DOHH2 (cell line): ENCODE measurements around the gene RASA2.

ENCODE experiments used
- H3F3A ChIP-seq: fragments of 200-600 bp; sonication (generic), shearing (Covaris generic); 2 replicates; pipeline ENCODE4 v1.6.0; 2016; ENCODE audit warnings: antibody characterized with exemption, mild to moderate bottlenecking; ENCODE audit not compliant: control insufficient read depth, insufficient read depth
- H3K27ac ChIP-seq: fragments of 200-600 bp; sonication (generic); 2 replicates; pipeline ENCODE4 v1.5.1; 2014; ENCODE audit warnings: low read depth, mild to moderate bottlenecking, low read length, moderate library complexity
- H3K27me3 ChIP-seq: fragments of 200-600 bp; sonication (generic); 2 replicates; pipeline ENCODE4 v1.6.1; 2014; ENCODE audit warnings: mild to moderate bottlenecking, low read length, mixed read lengths; ENCODE audit not compliant: control insufficient read depth
- H3K36me3 ChIP-seq: fragments of 200-600 bp; sonication (generic); 2 replicates; pipeline ENCODE4 v1.6.1; 2014; ENCODE audit warnings: mild to moderate bottlenecking, low read length, moderate library complexity, mixed read lengths; ENCODE audit not compliant: control insufficient read depth
- H3K4me1 ChIP-seq: fragments of 200-600 bp; sonication (generic); 2 replicates; pipeline ENCODE4 v1.6.1; 2014; ENCODE audit warnings: mild to moderate bottlenecking, low read length, mixed read lengths; ENCODE audit not compliant: control insufficient read depth
- H3K4me2 ChIP-seq: fragments of 200-600 bp; sonication (generic); 2 replicates; pipeline ENCODE4 v1.6.0; 2014; ENCODE audit warnings: mild to moderate bottlenecking, low read length, moderate library complexity
- H3K4me3 ChIP-seq: fragments of 200-600 bp; sonication (generic); 2 replicates; pipeline ENCODE4 v1.5.1; 2014; ENCODE audit warnings: mild to moderate bottlenecking, low read length, mixed read lengths
- H3K79me2 ChIP-seq: fragments of 200-600 bp; sonication (generic); 2 replicates; pipeline ENCODE4 v1.6.1; 2014; ENCODE audit warnings: mild to moderate bottlenecking, low read length, mixed read lengths; ENCODE audit not compliant: control insufficient read depth
- H3K9me2 ChIP-seq: fragments of 200-600 bp; sonication (generic); replicated peaks from 2 replicates; pipeline ENCODE4 v1.6.1; 2014; ENCODE audit warnings: mild to moderate bottlenecking, low read length, mixed read lengths; ENCODE audit not compliant: control insufficient read depth
- H3K9me3 ChIP-seq: fragments of 200-600 bp; sonication (generic); 2 replicates; pipeline ENCODE4 v1.6.1; 2014; ENCODE audit warnings: antibody characterized with exemption, low read length, mixed read lengths; ENCODE audit not compliant: control insufficient read depth, insufficient read depth
- H4K20me1 ChIP-seq: fragments of 200-600 bp; sonication (generic); 2 replicates; pipeline ENCODE4 v1.6.0; 2014; ENCODE audit warnings: low read depth, mild to moderate bottlenecking, antibody characterized with exemption, low read length, moderate library complexity; ENCODE audit not compliant: control insufficient read depth, insufficient read depth
- EZH2phosphoT487 ChIP-seq: fragments of 200-600 bp; sonication (generic); IDR thresholded peaks from 2 replicates; pipeline ENCODE4 v1.6.1; 2017; ENCODE audit warnings: borderline replicate concordance, mild to moderate bottlenecking, antibody characterized with exemption, low read length, moderate library complexity, mixed read lengths
- TF ChIP-seq, protein P1 (sequence below): fragments of 200-600 bp; sonication (generic); IDR thresholded peaks from one replicate; pipeline ENCODE4 v1.5.1; 2014; ENCODE audit warnings: antibody characterized with exemption, mild to moderate bottlenecking, low read depth, low read length; ENCODE audit not compliant: poor library complexity, severe bottlenecking

Gene RASA2

DNA sequence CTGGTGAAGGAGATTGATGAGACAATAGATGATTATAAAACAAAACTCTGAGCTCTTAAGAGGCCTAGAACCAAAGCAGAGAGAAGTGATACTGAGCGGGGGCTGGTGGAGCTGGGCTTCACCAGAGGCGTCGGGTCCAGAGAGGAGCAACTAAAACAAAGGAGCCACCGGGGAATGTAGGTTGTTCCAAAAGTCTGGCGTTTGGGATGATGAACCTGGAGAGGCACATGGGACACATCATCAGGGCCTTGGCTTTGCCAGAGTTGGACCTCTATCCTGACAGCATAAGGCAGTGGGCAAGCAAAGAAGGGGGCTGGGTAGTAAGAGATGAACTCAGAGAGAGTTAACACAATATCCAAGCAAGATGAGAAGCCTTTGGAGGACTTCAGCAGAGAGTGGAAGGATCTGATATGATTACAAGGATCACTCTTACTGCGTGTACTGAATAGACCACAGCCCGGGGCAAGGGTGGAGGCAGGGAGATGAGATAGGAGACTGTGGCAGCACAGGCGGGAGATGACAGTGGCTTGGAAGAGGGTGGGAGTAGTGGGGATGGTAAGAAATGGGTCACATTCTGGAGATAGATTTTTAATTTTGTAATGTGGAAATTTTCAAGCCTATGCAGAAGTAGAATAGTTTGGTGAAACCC lies 36.0 kb upstream of the RASA2 start:
- H3K36me3 ChIP-seq, result no peaks in the 10 kb centered on the region
- no peaks in the 10 kb centered on the region for H3K9me2 ChIP-seq
- no peaks in the 10 kb centered on the region for H3K79me2 ChIP-seq
- no peaks in the 10 kb centered on the region for H3K9me3 ChIP-seq
- no peaks in the 10 kb centered on the region for H3K27me3 ChIP-seq
- TF ChIP-seq, protein P1, sequence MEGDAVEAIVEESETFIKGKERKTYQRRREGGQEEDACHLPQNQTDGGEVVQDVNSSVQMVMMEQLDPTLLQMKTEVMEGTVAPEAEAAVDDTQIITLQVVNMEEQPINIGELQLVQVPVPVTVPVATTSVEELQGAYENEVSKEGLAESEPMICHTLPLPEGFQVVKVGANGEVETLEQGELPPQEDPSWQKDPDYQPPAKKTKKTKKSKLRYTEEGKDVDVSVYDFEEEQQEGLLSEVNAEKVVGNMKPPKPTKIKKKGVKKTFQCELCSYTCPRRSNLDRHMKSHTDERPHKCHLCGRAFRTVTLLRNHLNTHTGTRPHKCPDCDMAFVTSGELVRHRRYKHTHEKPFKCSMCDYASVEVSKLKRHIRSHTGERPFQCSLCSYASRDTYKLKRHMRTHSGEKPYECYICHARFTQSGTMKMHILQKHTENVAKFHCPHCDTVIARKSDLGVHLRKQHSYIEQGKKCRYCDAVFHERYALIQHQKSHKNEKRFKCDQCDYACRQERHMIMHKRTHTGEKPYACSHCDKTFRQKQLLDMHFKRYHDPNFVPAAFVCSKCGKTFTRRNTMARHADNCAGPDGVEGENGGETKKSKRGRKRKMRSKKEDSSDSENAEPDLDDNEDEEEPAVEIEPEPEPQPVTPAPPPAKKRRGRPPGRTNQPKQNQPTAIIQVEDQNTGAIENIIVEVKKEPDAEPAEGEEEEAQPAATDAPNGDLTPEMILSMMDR, result no peak
- no peak for TF ChIP-seq EZH2phosphoT487
- H3K4me3 ChIP-seq, result no peak overlapping the region
- no peaks in the 10 kb centered on the region for H4K20me1 ChIP-seq
- peaks cover 8% of the 10 kb centered on the region for H3K4me1 ChIP-seq
- H3K27ac ChIP-seq, result no peak overlapping the region
- no peaks in the 10 kb centered on the region for H3F3A ChIP-seq
- no peak overlapping the region for H3K4me2 ChIP-seq

DNA sequence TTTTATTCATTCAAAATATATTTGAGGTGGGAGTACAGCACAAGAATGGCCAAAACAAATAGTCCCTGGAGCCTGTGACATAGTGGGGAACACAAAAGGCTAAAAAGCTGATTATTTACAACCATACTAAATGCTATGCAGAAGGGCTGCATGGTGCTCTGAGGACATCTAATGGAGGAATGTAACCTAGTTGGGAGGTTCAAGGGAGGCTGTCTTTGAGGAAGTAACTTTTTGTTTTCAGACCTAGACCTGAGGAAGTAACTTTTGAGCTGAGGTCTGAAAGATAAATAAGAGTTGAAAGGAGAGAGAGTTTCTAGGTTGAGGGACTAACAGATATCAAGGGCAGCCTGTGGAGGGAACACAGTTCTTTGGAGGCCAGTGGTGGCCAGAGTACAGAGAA lies 34.8 kb upstream of the RASA2 start:
- no peaks in the 10 kb centered on the region for H4K20me1 ChIP-seq
- no peaks in the 10 kb centered on the region for H3K36me3 ChIP-seq
- H3K27ac ChIP-seq, result no peak overlapping the region

DNA sequence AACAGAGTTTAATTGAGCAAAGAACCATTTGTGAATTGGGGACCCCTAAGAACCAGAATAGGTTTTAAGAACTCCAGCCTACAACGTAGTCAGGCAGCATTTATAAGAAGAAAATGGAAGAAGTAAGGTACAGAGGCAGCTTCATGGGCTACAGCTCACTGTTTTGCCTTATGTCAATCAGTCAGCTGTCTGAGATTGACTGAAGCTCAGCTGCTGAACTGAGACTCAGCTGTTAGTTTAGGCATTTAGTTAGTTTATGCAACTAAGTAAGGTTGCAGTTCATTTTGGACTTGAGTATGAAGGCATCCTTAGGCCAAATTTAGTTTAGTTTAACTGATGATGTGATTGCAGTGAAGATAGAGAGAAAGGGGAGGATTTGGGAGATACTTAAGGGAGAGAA lies 34.1 kb upstream of the RASA2 start:
- no peak for TF ChIP-seq EZH2phosphoT487
- TF ChIP-seq, protein P1, result no peak
- no peak overlapping the region for H3K4me3 ChIP-seq
- no peaks in the 10 kb centered on the region for H3K9me2 ChIP-seq
- no peaks in the 10 kb centered on the region for H3K27me3 ChIP-seq
- no peaks in the 10 kb centered on the region for H3K9me3 ChIP-seq
- no peak overlapping the region for H3K27ac ChIP-seq
- no peaks in the 10 kb centered on the region for H3K79me2 ChIP-seq
- no peaks in the 10 kb centered on the region for H3K36me3 ChIP-seq
- no peaks in the 10 kb centered on the region for H4K20me1 ChIP-seq
- H3K4me1 ChIP-seq, result peaks cover 8% of the 10 kb centered on the region
- no peaks in the 10 kb centered on the region for H3F3A ChIP-seq
- H3K4me2 ChIP-seq, result no peak overlapping the region

More for the DNA sequence above, 34.8 kb upstream of the RASA2 start:
- H3K4me3 ChIP-seq, result no peak overlapping the region
- no peaks in the 10 kb centered on the region for H3K79me2 ChIP-seq
- peaks cover 8% of the 10 kb centered on the region for H3K4me1 ChIP-seq
- H3K27me3 ChIP-seq, result no peaks in the 10 kb centered on the region
- 0 out of 2 replicates have a peak overlapping the region, but pooled peaks have one; percentile 23 for H3K4me2 ChIP-seq
- H3K9me2 ChIP-seq, result no peaks in the 10 kb centered on the region
- TF ChIP-seq, protein P1, result peak; percentile 78
- TF ChIP-seq EZH2phosphoT487, result no peak
- H3F3A ChIP-seq, result no peaks in the 10 kb centered on the region
- H3K9me3 ChIP-seq, result no peaks in the 10 kb centered on the region
